ENCODE results near the gene BEAN1. TPM values are rescaled to one million over a fixed set of nuclear protein-coding genes. Genes with fewer than 3 reads are reported as not detected.

BEAN1 gene
- total RNA-seq, 4 donors from 2014 or later, result 0.40 TPM; not detected in 3

DNA sequence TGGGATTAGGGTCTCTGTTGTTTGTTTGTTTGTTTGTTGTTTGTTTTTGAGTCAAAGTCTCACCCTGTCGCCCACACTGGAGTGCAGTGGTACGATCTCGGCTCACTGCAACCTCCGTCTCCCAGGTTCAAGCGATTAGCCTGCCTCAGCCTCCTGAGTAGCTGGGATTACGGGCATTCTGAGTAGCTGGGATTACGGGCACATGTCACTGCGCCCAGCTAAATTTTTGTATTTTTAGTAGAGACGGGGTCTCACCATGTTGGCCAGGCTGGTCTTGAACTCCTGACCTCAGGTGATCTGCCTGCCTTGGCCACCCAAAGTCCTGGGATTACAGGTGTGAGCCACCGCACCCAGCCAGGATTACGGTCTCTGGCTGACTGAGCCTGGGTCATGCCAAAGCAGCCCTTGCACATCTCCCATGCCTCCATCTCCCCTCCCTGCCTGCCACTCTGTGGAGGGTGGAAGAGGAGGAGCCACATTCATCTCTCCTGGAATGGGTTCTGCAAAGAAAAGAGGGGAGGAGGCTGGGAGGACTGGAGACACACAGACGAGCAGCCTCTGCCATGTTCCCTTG lies 59.2 kb downstream of the BEAN1 start:
- Histone ChIP-seq H3K27me3 (no peaks in the 10 kb centered on the region), H3K27ac (peak overlapping the region in 1 of 4 donors; percentile 60), H3K9me3 (no peaks in the 10 kb centered on the region), H3K4me1 (peaks cover 0 to 11% (median 8%) of the 10 kb centered on the region in 4 donors), H3K4me3 (no peak overlapping the region), H3K36me3 (no peaks in the 10 kb centered on the region)
- intact Hi-C loops (cut with DNase I; ENCODE audit: low total_unique reads) (loop anchor here (5.0 kb wide), 1 partner anchor 79 kb away; no protein-coding TSS in a partner anchor), in situ Hi-C loops (cut with MboI; ENCODE audit: low pct_ligation_motif_present in 1 of 4, low pct_unique_long_range_greater_than_20kb in 1 of 4, low sequenced_read_pairs in 3 of 4) (loop anchor here in 2 of 4 donors (10.0 to 25.0 kb wide), 2 partner anchors 81 to 101 kb away; partner anchors contain the start of gene CMTM2 (in 2 of the 2))
- WGBS, 2 donors (ENCODE audit: low coverage in 1 of 2), result 93% methylated on average over 12 of the region's 12 CpGs; no CpG with 5 or more reads in 1 of the 2 donors
- TF ChIP-seq POLR2AphosphoS5 (IDR thresholded peaks at IDR 0.05) (no peak), EP300 (IDR thresholded peaks at IDR 0.05; ENCODE audit: low read depth) (no peak), POLR2A (IDR thresholded peaks at IDR 0.05) (no peak)
- TF ChIP-seq, protein P1, sequence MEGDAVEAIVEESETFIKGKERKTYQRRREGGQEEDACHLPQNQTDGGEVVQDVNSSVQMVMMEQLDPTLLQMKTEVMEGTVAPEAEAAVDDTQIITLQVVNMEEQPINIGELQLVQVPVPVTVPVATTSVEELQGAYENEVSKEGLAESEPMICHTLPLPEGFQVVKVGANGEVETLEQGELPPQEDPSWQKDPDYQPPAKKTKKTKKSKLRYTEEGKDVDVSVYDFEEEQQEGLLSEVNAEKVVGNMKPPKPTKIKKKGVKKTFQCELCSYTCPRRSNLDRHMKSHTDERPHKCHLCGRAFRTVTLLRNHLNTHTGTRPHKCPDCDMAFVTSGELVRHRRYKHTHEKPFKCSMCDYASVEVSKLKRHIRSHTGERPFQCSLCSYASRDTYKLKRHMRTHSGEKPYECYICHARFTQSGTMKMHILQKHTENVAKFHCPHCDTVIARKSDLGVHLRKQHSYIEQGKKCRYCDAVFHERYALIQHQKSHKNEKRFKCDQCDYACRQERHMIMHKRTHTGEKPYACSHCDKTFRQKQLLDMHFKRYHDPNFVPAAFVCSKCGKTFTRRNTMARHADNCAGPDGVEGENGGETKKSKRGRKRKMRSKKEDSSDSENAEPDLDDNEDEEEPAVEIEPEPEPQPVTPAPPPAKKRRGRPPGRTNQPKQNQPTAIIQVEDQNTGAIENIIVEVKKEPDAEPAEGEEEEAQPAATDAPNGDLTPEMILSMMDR (IDR thresholded peaks at IDR 0.05), result no peak
- DNase-seq, result no peak

DNA sequence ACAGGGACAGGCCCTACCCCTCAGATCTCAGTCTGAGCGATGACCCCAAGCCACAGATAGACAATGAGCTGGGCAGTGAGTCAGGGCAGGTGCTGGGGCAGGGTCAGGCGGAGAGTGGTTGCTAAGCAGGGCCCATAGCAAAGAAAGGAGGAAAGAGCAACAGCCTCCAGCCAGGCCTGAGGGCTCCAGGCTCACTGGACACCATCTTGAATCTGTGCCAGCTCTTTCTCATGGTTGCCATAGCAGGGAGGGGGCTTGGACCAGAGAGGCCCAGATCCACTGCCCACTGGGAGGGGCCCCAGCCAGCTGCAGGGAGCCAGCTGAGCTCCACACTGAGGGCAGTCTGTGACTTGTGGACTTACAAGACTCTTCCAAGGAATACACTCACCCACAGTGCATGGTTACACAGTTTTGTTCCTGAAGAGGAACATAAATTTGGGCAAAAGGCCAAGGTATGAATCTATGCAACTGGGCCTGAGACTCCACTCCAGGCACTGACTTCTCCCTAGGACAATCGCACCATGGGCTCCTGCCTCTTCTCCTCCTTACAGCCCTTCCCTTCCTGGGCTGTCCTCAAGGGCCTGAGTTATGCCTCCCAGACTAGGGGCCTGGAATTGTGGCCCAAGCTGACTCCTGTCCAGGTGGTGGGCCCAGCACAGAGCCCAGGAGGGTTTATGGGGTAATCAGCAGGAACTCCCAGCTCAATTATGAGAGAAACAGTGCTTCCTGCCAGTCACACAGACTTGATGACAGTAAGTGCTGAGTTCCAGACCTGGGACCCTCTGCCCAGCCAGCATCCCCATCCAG lies 59.9 kb downstream of the BEAN1 start:
- Histone ChIP-seq H3K4me1 (peaks cover 0 to 11% (median 8%) of the 10 kb centered on the region in 4 donors), H3K27me3 (no peaks in the 10 kb centered on the region), H3K4me3 (no peak overlapping the region), H3K27ac (peak overlapping the region in 3 of 4 donors; percentile 11 to 60 (median 37)), H3K9me3 (no peaks in the 10 kb centered on the region), H3K36me3 (no peaks in the 10 kb centered on the region)
- in situ Hi-C loops (cut with MboI; ENCODE audit: low pct_ligation_motif_present in 1 of 4, low pct_unique_long_range_greater_than_20kb in 1 of 4, low sequenced_read_pairs in 3 of 4) (loop anchor here in 2 of 4 donors (10.0 to 25.0 kb wide), 2 partner anchors 82 to 100 kb away; partner anchors contain the start of gene CMTM2 (in 2 of the 2)), intact Hi-C loops (cut with DNase I; ENCODE audit: low total_unique reads) (loop anchor here (5.0 kb wide), 1 partner anchor 80 kb away; no protein-coding TSS in a partner anchor)
- 72% methylated on average over 3 of the region's 3 CpGs; no CpG with 5 or more reads in 1 of the 2 donors for WGBS, 2 donors (ENCODE audit: low coverage in 1 of 2)
- TF ChIP-seq POLR2A (IDR thresholded peaks at IDR 0.05) (no peak), EP300 (IDR thresholded peaks at IDR 0.05; ENCODE audit: low read depth) (no peak), POLR2AphosphoS5 (IDR thresholded peaks at IDR 0.05) (no peak)
- TF ChIP-seq, protein P1 (IDR thresholded peaks at IDR 0.05), result no peak
- DNase-seq, result no peak

DNA sequence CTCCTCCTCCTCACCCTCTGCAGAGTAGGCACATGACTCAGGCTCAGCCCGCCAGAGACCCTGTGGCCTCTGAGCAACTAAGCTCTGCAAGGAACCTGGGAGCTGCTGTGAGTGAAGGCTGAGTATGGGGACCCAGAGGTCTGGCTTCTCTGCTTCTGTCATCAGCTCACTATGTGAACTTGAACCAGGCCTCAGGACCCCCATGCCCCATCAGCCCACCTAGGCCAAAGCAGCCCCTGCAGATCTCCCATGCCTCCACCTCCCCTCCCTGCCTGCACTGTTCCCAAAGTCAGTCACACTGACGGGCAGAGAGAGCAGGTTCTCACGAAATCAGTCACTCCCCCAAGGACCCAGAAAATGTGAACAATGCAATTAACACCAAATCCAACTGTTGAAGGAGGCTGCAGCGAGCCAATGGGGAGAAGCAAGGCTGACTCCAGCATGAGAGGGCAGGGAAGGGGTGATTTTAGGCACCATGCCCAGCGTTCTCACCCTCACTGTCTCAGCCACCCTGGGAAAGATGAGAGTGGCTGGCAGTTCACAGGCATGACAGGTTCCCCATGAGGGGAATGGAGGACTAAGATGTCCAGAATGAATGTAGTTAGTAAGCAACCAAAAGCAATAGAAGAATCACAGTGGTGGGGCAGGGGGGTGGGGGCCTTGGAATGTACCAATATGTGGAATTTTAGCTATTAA lies 60.6 kb downstream of the BEAN1 start:
- Histone ChIP-seq H3K36me3 (no peaks in the 10 kb centered on the region), H3K27ac (no peak overlapping the region), H3K27me3 (no peaks in the 10 kb centered on the region), H3K9me3 (no peaks in the 10 kb centered on the region), H3K4me3 (no peak overlapping the region), H3K4me1 (peaks cover 0 to 11% (median 8%) of the 10 kb centered on the region in 4 donors)
- in situ Hi-C loops (cut with MboI; ENCODE audit: low pct_ligation_motif_present in 1 of 4, low pct_unique_long_range_greater_than_20kb in 1 of 4, low sequenced_read_pairs in 3 of 4) (loop anchor here in 2 of 4 donors (10.0 to 25.0 kb wide), 2 partner anchors 83 to 100 kb away; partner anchors contain the start of gene CMTM2 (in 2 of the 2)), intact Hi-C loops (cut with DNase I; ENCODE audit: low total_unique reads) (loop anchor here (5.0 kb wide), 1 partner anchor 80 kb away; no protein-coding TSS in a partner anchor)
- no peak for DNase-seq
- TF ChIP-seq POLR2AphosphoS5 (IDR thresholded peaks at IDR 0.05), result no peak
- TF ChIP-seq, protein P1 (IDR thresholded peaks at IDR 0.05), result no peak
- TF ChIP-seq EP300 (IDR thresholded peaks at IDR 0.05; ENCODE audit: low read depth), result no peak
- no peak for TF ChIP-seq POLR2A (IDR thresholded peaks at IDR 0.05)
- WGBS, 2 donors (ENCODE audit: low coverage in 1 of 2), result 86% methylated on average over 5 of the region's 5 CpGs; no CpG with 5 or more reads in 1 of the 2 donors

Data from transverse colon (tissue), 4 donors.